ENCODE data around the gene COG1. TPM values are rescaled to one million over a fixed set of nuclear protein-coding genes. Genes with fewer than 3 reads are reported as not detected.

The COG1 gene
- total and polyA plus RNA-seq, 2 donors from 2014 or later: 28.2 to 41.6 TPM

- Histone ChIP-seq H3K4me1 (ENCODE audit: control insufficient read depth in 2 of 3, insufficient read depth in 2 of 3, low read depth in 1 of 3, low read length in 3 of 3) (peaks cover 0 to 17% (median 15%) of the 10 kb centered on the region in 3 donors), H3K9ac (ENCODE audit: low read length in 3 of 3) (no peak overlapping the region), H3K4me3 (ENCODE audit: low read length in 3 of 3) (no peak overlapping the region), H3K9me3 (ENCODE audit: control insufficient read depth in 2 of 3, insufficient read depth in 1 of 3, low read length in 3 of 3) (no peaks in the 10 kb centered on the region), H3K27me3 (ENCODE audit: control insufficient read depth, insufficient read depth, low read length) (no peaks in the 10 kb centered on the region), H3K27ac (ENCODE audit: low read depth in 2 of 2, low read length in 2 of 2) (no peak overlapping the region), H3K36me3 (ENCODE audit: control insufficient read depth in 2 of 3, insufficient read depth in 3 of 3, low read length in 3 of 3) (no peaks in the 10 kb centered on the region)
- TF ChIP-seq CTCF (IDR thresholded peaks at IDR 0.05; ENCODE audit: borderline replicate concordance, extremely low read depth, insufficient read depth): no peak
- FAIRE-seq (no peak), DNase-seq (no peak)
- intact Hi-C loops (cut with DNase I): no loop called here
These were observed 35.1 kb downstream of the COG1 start for GRCh38 chr17:73227944-73228343.

- Histone ChIP-seq H3K36me3 (ENCODE audit: control insufficient read depth in 2 of 3, insufficient read depth in 3 of 3, low read length in 3 of 3) (no peaks in the 10 kb centered on the region), H3K9me3 (ENCODE audit: control insufficient read depth in 2 of 3, insufficient read depth in 1 of 3, low read length in 3 of 3) (no peaks in the 10 kb centered on the region), H3K27ac (ENCODE audit: low read depth in 2 of 2, low read length in 2 of 2) (no peak overlapping the region), H3K4me3 (ENCODE audit: low read length in 3 of 3) (no peak overlapping the region), H3K9ac (ENCODE audit: low read length in 3 of 3) (no peak overlapping the region), H3K4me1 (ENCODE audit: control insufficient read depth in 2 of 3, insufficient read depth in 2 of 3, low read depth in 1 of 3, low read length in 3 of 3) (peaks cover 0 to 22% (median 15%) of the 10 kb centered on the region in 3 donors), H3K27me3 (ENCODE audit: control insufficient read depth, insufficient read depth, low read length) (no peaks in the 10 kb centered on the region)
- FAIRE-seq (no peak), DNase-seq (no peak)
- intact Hi-C loops (cut with DNase I): no loop called here
- TF ChIP-seq CTCF (IDR thresholded peaks at IDR 0.05; ENCODE audit: borderline replicate concordance, extremely low read depth, insufficient read depth): no peak
These were observed 35.9 kb downstream of the COG1 start for GRCh38 chr17:73228748-73229236.

GRCh38 chr17:73230088-73230487, 37.2 kb downstream of the COG1 start:
- TF ChIP-seq CTCF (IDR thresholded peaks at IDR 0.05; ENCODE audit: borderline replicate concordance, extremely low read depth, insufficient read depth): no peak
- Histone ChIP-seq H3K36me3 (ENCODE audit: control insufficient read depth in 2 of 3, insufficient read depth in 3 of 3, low read length in 3 of 3) (no peaks in the 10 kb centered on the region), H3K9ac (ENCODE audit: low read length in 3 of 3) (no peak overlapping the region), H3K27ac (ENCODE audit: low read depth in 2 of 2, low read length in 2 of 2) (no peak overlapping the region), H3K9me3 (ENCODE audit: control insufficient read depth in 2 of 3, insufficient read depth in 1 of 3, low read length in 3 of 3) (no peaks in the 10 kb centered on the region), H3K27me3 (ENCODE audit: control insufficient read depth, insufficient read depth, low read length) (no peaks in the 10 kb centered on the region), H3K4me3 (ENCODE audit: low read length in 3 of 3) (no peak overlapping the region), H3K4me1 (ENCODE audit: control insufficient read depth in 2 of 3, insufficient read depth in 2 of 3, low read depth in 1 of 3, low read length in 3 of 3) (peaks cover 0 to 17% (median 15%) of the 10 kb centered on the region in 3 donors)
- DNase-seq (no peak), FAIRE-seq (no peak)
- intact Hi-C loops (cut with DNase I): no loop called here

- no peak for TF ChIP-seq CTCF (IDR thresholded peaks at IDR 0.05; ENCODE audit: borderline replicate concordance, extremely low read depth, insufficient read depth)
- Histone ChIP-seq H3K27ac (ENCODE audit: low read depth in 2 of 2, low read length in 2 of 2) (no peak overlapping the region), H3K4me1 (ENCODE audit: control insufficient read depth in 2 of 3, insufficient read depth in 2 of 3, low read depth in 1 of 3, low read length in 3 of 3) (peaks cover 0 to 17% (median 15%) of the 10 kb centered on the region in 3 donors), H3K4me3 (ENCODE audit: low read length in 3 of 3) (peak overlapping the region; percentile 77 to 96 (median 86)), H3K9me3 (ENCODE audit: control insufficient read depth in 2 of 3, insufficient read depth in 1 of 3, low read length in 3 of 3) (no peaks in the 10 kb centered on the region), H3K9ac (ENCODE audit: low read length in 3 of 3) (peak overlapping the region; percentile 14 to 70 (median 59)), H3K27me3 (ENCODE audit: control insufficient read depth, insufficient read depth, low read length) (no peaks in the 10 kb centered on the region), H3K36me3 (ENCODE audit: control insufficient read depth in 2 of 3, insufficient read depth in 3 of 3, low read length in 3 of 3) (peaks cover 5 to 10% (median 5%) of the 10 kb centered on the region in 3 donors)
- intact Hi-C loops (cut with DNase I): no loop called here
- FAIRE-seq: no peak
- peak in 3 of 5 donors; percentile 28 to 50 (median 50) for DNase-seq
These were observed 38.5 kb downstream of the COG1 start for GRCh38 chr17:73231395-73231794.

Measured in kidney (tissue), 14 donors.